PC-3 (cell line): ENCODE measurements around the gene RYK.

Experiments
- CTCF ChIP-seq: fragments of 300-600 bp; sonication (generic); conservative IDR thresholded peaks from 2 replicates; pipeline ENCODE4 v1.5.1; 2017; ENCODE audit warnings: antibody characterized with exemption, low read depth, mild to moderate bottlenecking, low read length
- EZH2 ChIP-seq: fragments of 300-600 bp; sonication (generic); IDR thresholded peaks from one replicate; pipeline ENCODE4 v1.6.1; 2017; ENCODE audit warnings: antibody characterized with exemption, mild to moderate bottlenecking, low read length; ENCODE audit not compliant: unreplicated experiment
- EZH2phosphoT487 ChIP-seq: fragments of 300-600 bp; sonication (generic); IDR thresholded peaks from 2 replicates; pipeline ENCODE4 v1.6.1; 2018; ENCODE audit warnings: mild to moderate bottlenecking, antibody characterized with exemption, low read length, borderline replicate concordance

- TF ChIP-seq CTCF (no peak), EZH2phosphoT487 (no peak), EZH2 (no peak)
These were observed 25.4 kb upstream of the RYK start for GRCh38 chr3:134276086-134276485.
